CD4-positive, alpha-beta T cell (primary cell): ENCODE measurements around the gene KSR2. TPM values are rescaled to one million over a fixed set of nuclear protein-coding genes. Genes with fewer than 3 reads are reported as not detected.

Source experiments
- ATAC-seq: fragments of 200-7000 bp; cut with Tn5 transposase; one replicate; pipeline ENCODE4 v1.10.0; 2022; ENCODE audit warnings: mild to moderate bottlenecking; ENCODE audit not compliant: poor library complexity
- CTCF ChIA-PET: fragments of 350-600 bp; sonication (Branson Sonifier 250); formaldehyde crosslinking; loops from one replicate; lab custom pipeline; 2021; ENCODE audit warnings: antibody characterized with exemption, inconsistent platforms; lab: Charles Lee
- POLR2A ChIA-PET: fragments of 350-600 bp; sonication (Branson Sonifier 250); formaldehyde crosslinking; loops from one replicate; lab custom pipeline; 2021; ENCODE audit warnings: antibody characterized with exemption, inconsistent platforms; lab: Charles Lee
- DNase-seq, 14 experiments: peaks; one replicate each; pipeline ENCODE4 v3.0.0-alpha.2; 2013 to 2020; ENCODE audit warnings: mixed read lengths in 2 of 14
- H3K27ac ChIP-seq, 2 donors: one replicate each; pipeline versions ENCODE4 v1.5.1 to v1.7.0; 2013; ENCODE audit warnings: low read length in 2 of 2, low read depth in 1 of 2, mild to moderate bottlenecking in 1 of 2
- H3K27me3 ChIP-seq, 2 experiments: 1 replicate in 1 of 2; 2 replicates in 1 of 2; pipeline versions ENCODE4 v1.6.1 to v1.7.0; 2013; ENCODE audit warnings: low read length in 2 of 2, control low read depth in 1 of 2, mild to moderate bottlenecking in 1 of 2, moderate library complexity in 1 of 2; ENCODE audit not compliant: insufficient read depth in 2 of 2, control insufficient read depth in 1 of 2
- H3K36me3 ChIP-seq: one replicate; pipeline ENCODE4 v1.6.1; 2013; ENCODE audit warnings: low read length, control low read depth; ENCODE audit not compliant: insufficient read depth
- H3K4me1 ChIP-seq: one replicate; pipeline ENCODE4 v1.6.1; 2013; ENCODE audit warnings: low read length, control low read depth; ENCODE audit not compliant: insufficient read depth
- H3K4me3 ChIP-seq: one replicate; pipeline ENCODE4 v1.5.1; 2013; ENCODE audit warnings: mild to moderate bottlenecking, low read length, moderate library complexity
- H3K9me3 ChIP-seq, 2 experiments: 1 replicate in 1 of 2; 2 replicates in 1 of 2; pipeline versions ENCODE4 v1.6.1 to v1.7.0; 2013; ENCODE audit warnings: low read length in 2 of 2, mild to moderate bottlenecking in 2 of 2, control low read depth in 1 of 2, moderate library complexity in 1 of 2; ENCODE audit not compliant: control insufficient read depth in 1 of 2, insufficient read depth in 1 of 2
- H3K27ac Mint-ChIP-seq: one replicate; pipeline ENCODE4 v1.8.0; 2020; ENCODE audit warnings: mixed read lengths
- H3K27me3 Mint-ChIP-seq: one replicate; pipeline ENCODE4 v1.8.0; 2021; ENCODE audit warnings: mixed read lengths
- H3K36me3 Mint-ChIP-seq: one replicate; pipeline ENCODE4 v1.8.0; 2021; ENCODE audit warnings: low read depth, mixed read lengths
- H3K4me1 Mint-ChIP-seq: one replicate; pipeline ENCODE4 v1.8.0; 2021; ENCODE audit warnings: low read depth, mixed read lengths
- H3K4me3 Mint-ChIP-seq: one replicate; pipeline ENCODE4 v1.8.0; 2020; ENCODE audit warnings: mild to moderate bottlenecking, mixed read lengths
- H3K9me3 Mint-ChIP-seq: one replicate; pipeline ENCODE4 v1.8.0; 2020; ENCODE audit warnings: mixed read lengths
- CTCF ChIP-seq: fragments of 200-600 bp; IDR thresholded peaks from one replicate; pipeline ENCODE4 v1.8.0; 2022; ENCODE audit warnings: antibody characterized with exemption, mild to moderate bottlenecking
- intact Hi-C, 2 experiments: fragments of 100-400 bp; cut with DNase I in 1 of 2; cut with micrococcal nuclease in 1 of 2; formaldehyde crosslinking; loops; one replicate each; pipeline versions ENCODE4 v1.15.1 to v1.9.0; 2023 to 2025; cut with DNase I, micrococcal nuclease
- total RNA-seq, 174 experiments: library from RNA in 2 of 174; stranded (reverse) in 2 of 174; gene quantifications; one replicate each; pipeline ENCODE4 v1.2.3 and lab custom pipeline; 2021 to 2026

Gene KSR2
- total RNA-seq, 2 experiments from 2014 or later = 0.05 to 0.17 TPM

- H3K4me3 Mint-ChIP-seq = no peak overlapping the region
- DNase-seq = no peak
- no peaks in the 10 kb centered on the region for H3K9me3 Mint-ChIP-seq
- ChIA-PET CTCF (no interaction called here), POLR2A (no interaction called here)
- no peak overlapping the region for H3K27ac Mint-ChIP-seq
- H3K27me3 Mint-ChIP-seq = no peaks in the 10 kb centered on the region
- ATAC-seq = no peak
- no peaks in the 10 kb centered on the region for H3K4me1 ChIP-seq
- H3K36me3 ChIP-seq = no peaks in the 10 kb centered on the region
- no peaks in the 10 kb centered on the region for H3K4me1 Mint-ChIP-seq
- peaks cover 0 to 5% of the 10 kb centered on the region in 2 experiments for H3K9me3 ChIP-seq
- H3K27me3 ChIP-seq = no peaks in the 10 kb centered on the region
- H3K4me3 ChIP-seq = no peak overlapping the region
- intact Hi-C loops = no loop called here
- TF ChIP-seq CTCF = no peak
- H3K27ac ChIP-seq = no peak overlapping the region
- H3K36me3 Mint-ChIP-seq = no peaks in the 10 kb centered on the region
These were observed 444.0 kb downstream of the KSR2 start for GRCh38 chr12:117524806-117525205.

DNA sequence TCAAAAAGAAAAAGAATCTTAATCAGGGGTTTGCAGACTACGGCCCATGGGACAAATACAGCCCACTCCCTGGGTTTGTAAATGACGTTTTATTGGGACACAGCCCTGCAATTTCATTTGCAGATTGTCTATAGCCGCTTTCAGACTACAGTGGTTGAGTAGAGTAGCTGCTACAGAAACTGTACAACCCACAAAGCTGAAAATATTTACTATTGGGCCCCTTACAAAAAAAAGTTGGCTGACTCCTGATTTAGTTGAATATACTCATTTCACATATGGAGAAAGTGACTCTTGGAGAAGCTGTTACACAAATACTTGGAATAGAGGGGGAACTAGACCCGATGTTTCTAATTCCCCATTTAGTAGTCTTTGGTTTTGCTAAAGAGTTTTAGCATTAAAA is 444.8 kb downstream of the KSR2 start:
- H3K4me3 ChIP-seq = no peak overlapping the region

DNA sequence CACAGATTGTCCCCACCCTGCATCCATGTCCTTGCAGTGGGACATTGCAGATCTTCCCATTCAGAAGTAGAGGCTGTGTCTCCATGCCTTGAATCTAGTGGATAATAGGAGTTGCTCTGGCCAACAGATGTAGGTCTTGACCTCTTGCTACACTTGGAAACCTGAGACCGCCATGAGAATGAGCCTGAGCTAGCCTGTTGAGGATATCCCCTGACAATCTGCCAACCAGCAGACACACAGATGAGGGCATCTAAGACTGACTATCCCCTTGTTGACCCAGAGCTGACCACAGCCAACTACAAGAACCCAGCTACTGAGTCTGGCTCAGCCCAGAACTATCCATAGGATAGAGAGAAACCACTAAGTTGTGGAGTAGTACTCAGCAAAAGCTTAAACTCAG is 446.2 kb downstream of the KSR2 start:
- H3K27ac ChIP-seq = no peak overlapping the region
- CTCF ChIA-PET = no interaction called here
- DNase-seq (no peak), ATAC-seq (no peak)
- POLR2A ChIA-PET = no interaction called here
- no peak overlapping the region for H3K4me3 ChIP-seq
- no peak overlapping the region for H3K27ac Mint-ChIP-seq
- no peaks in the 10 kb centered on the region for H3K9me3 Mint-ChIP-seq
- H3K36me3 ChIP-seq = no peaks in the 10 kb centered on the region
- no peak overlapping the region for H3K4me3 Mint-ChIP-seq
- no peaks in the 10 kb centered on the region for H3K36me3 Mint-ChIP-seq
- H3K4me1 Mint-ChIP-seq = no peaks in the 10 kb centered on the region
- intact Hi-C loops = no loop called here
- no peak for TF ChIP-seq CTCF
- peaks cover 0 to 5% of the 10 kb centered on the region in 2 experiments for H3K9me3 ChIP-seq
- H3K4me1 ChIP-seq = no peaks in the 10 kb centered on the region
- H3K27me3 Mint-ChIP-seq = no peaks in the 10 kb centered on the region
- no peaks in the 10 kb centered on the region for H3K27me3 ChIP-seq

More for the DNA sequence above, 444.8 kb downstream of the KSR2 start:
- Histone ChIP-seq H3K9me3 (peaks cover 0 to 5% of the 10 kb centered on the region in 2 experiments), H3K27ac (no peak overlapping the region), H3K27me3 (no peaks in the 10 kb centered on the region), H3K36me3 (no peaks in the 10 kb centered on the region), H3K4me1 (no peaks in the 10 kb centered on the region)
- no peak for ATAC-seq
- H3K9me3 Mint-ChIP-seq = no peaks in the 10 kb centered on the region
- no peak overlapping the region for H3K27ac Mint-ChIP-seq
- CTCF ChIA-PET = no interaction called here
- POLR2A ChIA-PET = no interaction called here
- no peaks in the 10 kb centered on the region for H3K36me3 Mint-ChIP-seq
- no peak overlapping the region for H3K4me3 Mint-ChIP-seq
- no peaks in the 10 kb centered on the region for H3K27me3 Mint-ChIP-seq
- TF ChIP-seq CTCF = no peak
- no peaks in the 10 kb centered on the region for H3K4me1 Mint-ChIP-seq
- intact Hi-C loops = no loop called here
- DNase-seq = no peak
